HG02642 (cell line): ENCODE measurements around the gene PEAK3.

Experiments
- ATAC-seq: cut with Tn5 transposase; IDR thresholded peaks from one replicate; pipeline ENCODE4 v1.9.1; 2021; ENCODE audit warnings: mild to moderate bottlenecking; ENCODE audit not compliant: unreplicated experiment, poor library complexity

Gene PEAK3

DNA sequence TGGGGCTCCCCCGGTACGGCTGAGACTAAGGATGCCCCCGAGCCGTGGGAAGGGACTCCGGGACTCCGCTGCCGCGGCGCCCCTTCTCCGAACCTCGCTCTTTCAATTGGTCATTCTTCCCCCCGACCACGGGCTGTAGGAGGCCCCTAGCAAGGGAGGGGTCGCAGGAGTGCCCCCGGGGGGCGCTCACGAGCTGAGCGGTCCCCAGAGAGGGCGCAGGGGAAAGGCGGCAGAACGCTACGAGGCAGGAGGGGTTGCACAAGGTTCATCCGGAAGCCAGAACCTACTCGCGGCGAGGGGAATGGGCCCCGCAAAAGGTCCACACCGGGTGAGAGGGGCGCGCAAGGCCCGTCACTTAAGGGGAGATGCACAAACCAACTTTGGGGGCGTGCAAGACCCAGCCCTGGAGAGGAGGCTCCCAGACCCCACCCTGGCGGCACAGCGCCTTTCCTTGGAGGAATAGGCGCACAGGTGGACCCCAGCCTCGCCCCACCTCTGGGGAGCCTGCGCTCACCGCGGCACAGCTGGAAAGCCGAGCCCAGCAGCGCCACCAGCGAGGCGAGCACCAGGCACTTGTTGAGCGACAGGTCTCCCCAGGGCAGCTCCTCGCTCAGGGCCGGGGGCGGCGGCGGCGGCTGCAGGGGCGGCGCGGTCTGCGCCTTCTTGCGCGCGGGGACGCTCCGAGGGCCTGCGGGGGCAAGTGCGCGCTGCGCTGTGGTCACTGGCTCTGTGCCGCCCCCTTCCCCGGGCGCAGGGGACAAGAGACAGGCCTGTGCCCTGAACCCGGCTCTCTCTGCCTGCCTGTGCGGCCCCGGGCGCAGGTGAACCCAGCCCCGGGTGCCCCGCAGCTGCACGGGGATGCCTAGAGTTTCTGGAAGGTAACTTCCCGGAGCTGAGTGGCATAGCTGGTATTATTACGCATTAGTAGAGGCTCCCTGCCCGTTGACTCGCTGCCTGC is 28.6 kb downstream of the PEAK3 start:
- no peak for ATAC-seq

GRCh38 chr19:2252797-2253105 is 29.2 kb downstream of the PEAK3 start:
- no peak for ATAC-seq

- no peak for ATAC-seq
Measured at GRCh38 chr19:2252055-2252796, 29.7 kb downstream of the PEAK3 start.

DNA sequence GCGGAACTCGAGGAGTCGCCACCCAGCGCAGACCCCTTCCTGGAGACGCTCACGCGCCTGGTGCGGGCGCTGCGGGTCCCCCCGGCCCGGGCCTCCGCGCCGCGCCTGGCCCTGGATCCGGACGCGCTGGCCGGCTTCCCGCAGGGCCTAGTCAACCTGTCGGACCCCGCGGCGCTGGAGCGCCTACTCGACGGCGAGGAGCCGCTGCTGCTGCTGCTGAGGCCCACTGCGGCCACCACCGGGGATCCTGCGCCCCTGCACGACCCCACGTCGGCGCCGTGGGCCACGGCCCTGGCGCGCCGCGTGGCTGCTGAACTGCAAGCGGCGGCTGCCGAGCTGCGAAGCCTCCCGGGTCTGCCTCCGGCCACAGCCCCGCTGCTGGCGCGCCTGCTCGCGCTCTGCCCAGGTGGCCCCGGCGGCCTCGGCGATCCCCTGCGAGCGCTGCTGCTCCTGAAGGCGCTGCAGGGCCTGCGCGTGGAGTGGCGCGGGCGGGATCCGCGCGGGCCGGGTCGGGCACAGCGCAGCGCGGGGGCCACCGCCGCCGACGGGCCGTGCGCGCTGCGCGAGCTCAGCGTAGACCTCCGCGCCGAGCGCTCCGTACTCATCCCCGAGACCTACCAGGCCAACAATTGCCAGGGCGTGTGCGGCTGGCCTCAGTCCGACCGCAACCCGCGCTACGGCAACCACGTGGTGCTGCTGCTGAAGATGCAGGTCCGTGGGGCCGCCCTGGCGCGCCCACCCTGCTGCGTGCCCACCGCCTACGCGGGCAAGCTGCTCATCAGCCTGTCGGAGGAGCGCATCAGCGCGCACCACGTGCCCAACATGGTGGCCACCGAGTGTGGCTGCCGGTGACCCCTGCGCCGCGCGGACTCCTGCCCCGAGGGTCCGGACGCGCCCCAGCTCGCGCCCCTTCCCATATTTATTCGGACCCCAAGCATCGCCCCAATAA is 30.6 kb downstream of the PEAK3 start:
- no peak for ATAC-seq

- no peak for ATAC-seq
Measured at GRCh38 chr19:2250766-2251105, 31.2 kb downstream of the PEAK3 start.

GRCh38 chr19:2249880-2250765 is 31.9 kb downstream of the PEAK3 start:
- ATAC-seq = no peak

DNA sequence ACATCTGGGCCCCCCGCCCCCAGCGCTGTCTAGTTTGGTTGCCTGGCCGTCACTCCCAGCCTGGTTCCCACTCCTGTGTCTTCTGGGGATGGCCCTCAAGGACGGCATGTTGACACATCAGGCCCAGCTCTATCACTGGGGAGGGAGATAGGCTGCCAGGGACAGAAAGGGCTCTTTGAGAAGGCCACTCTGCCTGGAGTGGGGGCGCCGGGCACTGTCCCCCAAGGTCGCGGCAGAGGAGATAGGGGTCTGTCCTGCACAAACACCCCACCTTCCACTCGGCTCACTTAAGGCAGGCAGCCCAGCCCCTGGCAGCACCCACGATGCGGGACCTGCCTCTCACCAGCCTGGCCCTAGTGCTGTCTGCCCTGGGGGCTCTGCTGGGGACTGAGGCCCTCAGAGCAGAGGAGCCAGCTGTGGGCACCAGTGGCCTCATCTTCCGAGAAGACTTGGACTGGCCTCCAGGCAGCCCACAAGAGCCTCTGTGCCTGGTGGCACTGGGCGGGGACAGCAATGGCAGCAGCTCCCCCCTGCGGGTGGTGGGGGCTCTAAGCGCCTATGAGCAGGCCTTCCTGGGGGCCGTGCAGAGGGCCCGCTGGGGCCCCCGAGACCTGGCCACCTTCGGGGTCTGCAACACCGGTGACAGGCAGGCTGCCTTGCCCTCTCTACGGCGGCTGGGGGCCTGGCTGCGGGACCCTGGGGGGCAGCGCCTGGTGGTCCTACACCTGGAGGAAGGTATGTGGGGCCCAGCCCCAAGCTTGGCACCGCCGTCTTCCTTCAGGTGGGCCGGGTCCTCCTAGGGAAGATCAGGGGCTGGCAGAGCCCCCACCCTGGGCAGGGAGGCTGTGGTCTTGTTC is 32.7 kb downstream of the PEAK3 start, which contains the start of gene AMH:
AMH (plus strand) TSS at position 314 of the 857 bp plus-strand sequence; CDS start at position 324, 10 bp downstream.
- no peak for ATAC-seq

- no peak for ATAC-seq
Measured at GRCh38 chr19:2248136-2249009, 33.6 kb downstream of the PEAK3 start.

- no peak for ATAC-seq
Measured at GRCh38 chr19:2247433-2248101, 34.4 kb downstream of the PEAK3 start.

DNA sequence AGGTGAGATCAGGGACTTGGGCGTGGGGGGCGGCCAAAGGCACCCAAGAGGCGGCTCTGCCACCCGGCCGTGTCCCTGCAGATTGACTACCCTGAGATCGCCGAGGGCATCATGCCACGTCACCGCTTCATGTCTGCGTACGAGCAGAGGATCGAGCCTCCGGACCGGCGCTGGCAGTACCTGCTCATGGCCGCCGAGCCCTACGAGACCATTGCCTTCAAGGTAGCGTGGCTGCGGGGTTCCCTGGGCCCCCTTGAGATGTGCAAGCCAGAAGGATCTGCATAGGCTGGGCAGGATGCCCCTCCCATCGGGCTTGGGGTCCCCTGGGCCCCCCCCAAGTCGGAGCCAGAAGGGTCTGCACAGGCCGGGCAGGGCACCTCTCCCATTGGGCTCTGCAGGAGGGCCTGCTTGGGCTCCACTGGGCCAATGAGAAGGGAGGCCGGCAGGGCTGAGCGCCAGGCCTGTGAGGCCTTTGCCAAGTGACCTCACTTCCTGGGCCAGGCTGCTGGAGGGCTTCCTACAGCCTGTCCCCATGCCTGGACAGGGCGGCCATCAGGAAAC is 35.1 kb downstream of the PEAK3 start:
- no peak for ATAC-seq

DNA sequence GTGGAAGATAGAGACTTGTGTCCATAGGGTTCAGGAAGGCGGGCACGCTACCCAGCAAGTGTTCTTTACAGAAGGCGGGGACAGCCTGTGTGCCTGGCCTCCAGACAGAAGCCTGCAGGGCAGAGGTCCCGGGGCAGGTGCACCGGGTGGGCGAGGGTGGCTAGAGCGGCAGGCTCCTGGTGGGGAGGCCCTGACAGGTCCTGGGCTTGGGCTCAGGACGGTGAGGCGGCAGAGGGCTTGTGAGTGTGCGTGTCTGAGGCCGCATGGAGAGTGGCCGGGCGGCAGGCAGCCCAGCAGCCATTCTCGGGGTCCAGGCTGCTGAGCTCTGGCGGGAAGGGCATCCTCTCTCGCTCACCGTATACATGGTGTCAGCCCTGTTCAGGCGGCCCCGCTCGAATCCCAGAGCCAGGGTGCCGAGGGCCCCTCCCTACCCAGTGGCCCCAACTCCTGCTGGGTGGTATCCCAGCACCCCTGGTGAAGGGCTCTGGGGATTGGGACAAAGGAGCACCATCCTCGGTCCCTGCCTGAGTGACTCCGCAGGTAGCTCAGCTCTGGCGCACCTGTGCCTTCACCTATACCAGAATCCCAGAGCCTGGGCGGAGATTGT is 35.9 kb downstream of the PEAK3 start:
- ATAC-seq = no peak

DNA sequence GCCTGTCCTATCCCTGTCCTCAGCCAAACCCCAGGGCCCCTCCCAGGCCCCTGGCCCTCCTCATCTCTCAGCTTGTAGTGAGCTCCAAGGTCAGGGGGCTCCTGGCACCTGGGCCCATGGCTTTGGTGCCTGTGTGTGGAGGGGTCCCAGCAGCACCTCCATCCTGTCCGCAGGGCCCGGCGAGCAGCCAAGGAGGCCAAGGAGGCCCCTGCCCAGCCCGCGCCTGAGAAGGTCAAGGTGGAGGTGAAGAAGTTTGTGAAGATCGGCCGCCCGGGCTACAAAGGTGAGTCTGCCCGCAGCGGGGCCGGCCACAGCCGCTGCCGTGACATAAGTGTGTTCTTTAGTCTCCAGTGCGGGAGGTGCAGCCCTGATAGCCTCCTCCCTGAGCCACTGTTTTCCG is 36.7 kb downstream of the PEAK3 start:
- ATAC-seq = no peak

- ATAC-seq = no peak
Measured at GRCh38 chr19:2244486-2244885, 37.5 kb downstream of the PEAK3 start.

GRCh38 chr19:2244125-2244411 is 37.9 kb downstream of the PEAK3 start:
- no peak for ATAC-seq

- no peak for ATAC-seq
Measured at GRCh38 chr19:2243274-2244124, 38.5 kb downstream of the PEAK3 start.

DNA sequence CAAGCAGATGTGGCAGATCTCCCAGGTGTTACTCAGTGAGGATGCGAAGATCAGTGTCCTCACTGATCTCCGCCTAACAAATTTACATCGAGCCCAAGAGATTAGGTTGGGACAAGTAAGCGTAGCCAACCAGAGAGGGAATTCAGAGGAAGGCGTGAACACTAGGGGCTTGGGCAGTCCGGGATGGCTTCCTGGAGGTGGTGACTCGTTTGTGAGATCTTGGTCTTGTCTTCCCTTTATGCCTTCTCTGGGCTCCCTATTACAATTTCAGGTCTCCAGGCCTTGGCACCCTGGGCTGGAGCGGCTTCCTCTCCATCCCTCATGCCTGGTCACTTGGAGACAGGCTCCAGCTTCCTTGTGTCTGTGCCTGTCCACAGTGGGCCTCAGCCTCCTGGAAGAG is 39.2 kb downstream of the PEAK3 start:
- ATAC-seq = no peak
